Cardiac muscle cell (in vitro differentiated cells and primary cell): ENCODE results near the gene CCDC149. TPM values are rescaled to one million over a fixed set of nuclear protein-coding genes. Genes with fewer than 3 reads are reported as not detected.

Source experiments
- DNase-seq, 2 donors: peaks; one replicate each; pipeline versions ENCODE4 v3.0.0 to v3.0.0-alpha.2; 2010 to 2017; ENCODE audit warnings: low read depth in 1 of 2, low spot score in 1 of 2
- H3K27ac ChIP-seq: fragments of 200-600 bp; sonication (generic); 2 replicates; pipeline ENCODE4 v1.5.1; 2016
- H3K27me3 ChIP-seq: fragments of 200-600 bp; sonication (generic); 2 replicates; pipeline ENCODE4 v1.6.0; 2016; ENCODE audit warnings: control low read depth
- H3K36me3 ChIP-seq: fragments of 200-600 bp; sonication (generic); 2 replicates; pipeline ENCODE4 v1.5.1; 2016; ENCODE audit warnings: control low read depth
- H3K4me1 ChIP-seq: fragments of 200-600 bp; sonication (generic); 2 replicates; pipeline ENCODE4 v1.8.1; 2017; ENCODE audit warnings: low read depth, mild to moderate bottlenecking, mixed run types
- H3K4me3 ChIP-seq: fragments of 200-600 bp; sonication (generic); 2 replicates; pipeline ENCODE4 v1.5.1; 2016; ENCODE audit warnings: mild to moderate bottlenecking
- H3K9me3 ChIP-seq: fragments of 200-600 bp; sonication (generic); 2 replicates; pipeline ENCODE4 v1.5.1; 2017; ENCODE audit warnings: low read depth, mild to moderate bottlenecking, control low read depth
- CTCF ChIP-seq: IDR thresholded peaks from 2 replicates; pipeline ENCODE4 v1.5.1; 2012; ENCODE audit warnings: low read depth, mild to moderate bottlenecking, low read length
- polyA plus RNA-seq: library from polyadenylated mRNA; unstranded; fragments of >200 nt; fragmentation: Nextera tagmentation; extraction: Ambion mirVana; gene quantifications from 2 replicates; pipeline ENCODE4 v1.2.1, GENCODE V29; 2016
- total RNA-seq: library from RNA; depleted of rRNA; stranded (reverse); fragments of >200 nt; gene quantifications from 2 replicates; pipeline ENCODE4 v1.2.3, GENCODE V29; 2016

The CCDC149 gene
- total and polyA plus RNA-seq, 2 experiments from 2014 or later, result 4.2 to 7.0 TPM

GRCh38 chr4:24778464-24779225 is 134.2 kb downstream of the CCDC149 start:
- Histone ChIP-seq H3K27me3 (no peaks in the 10 kb centered on the region), H3K4me3 (no peak overlapping the region), H3K36me3 (no peaks in the 10 kb centered on the region), H3K27ac (no peak overlapping the region), H3K9me3 (no peaks in the 10 kb centered on the region), H3K4me1 (no peaks in the 10 kb centered on the region)
- DNase-seq, result peak in 1 of 2 donors; percentile 99
- TF ChIP-seq CTCF, result no peak

GRCh38 chr4:24777536-24778463 is 135.0 kb downstream of the CCDC149 start:
- no peaks in the 10 kb centered on the region for H3K27me3 ChIP-seq
- H3K36me3 ChIP-seq, result no peaks in the 10 kb centered on the region
- peak in 1 of 2 donors; percentile 59 for DNase-seq
- TF ChIP-seq CTCF, result no peak
- H3K9me3 ChIP-seq, result no peaks in the 10 kb centered on the region
- H3K4me3 ChIP-seq, result no peak overlapping the region
- no peaks in the 10 kb centered on the region for H3K4me1 ChIP-seq
- no peak overlapping the region for H3K27ac ChIP-seq

GRCh38 chr4:24775750-24776149 is 137.1 kb downstream of the CCDC149 start:
- Histone ChIP-seq H3K36me3 (no peaks in the 10 kb centered on the region), H3K4me1 (no peaks in the 10 kb centered on the region), H3K27me3 (no peaks in the 10 kb centered on the region), H3K27ac (no peak overlapping the region), H3K9me3 (no peaks in the 10 kb centered on the region), H3K4me3 (no peak overlapping the region)
- no peak for DNase-seq
- no peak for TF ChIP-seq CTCF

GRCh38 chr4:24775032-24775605 is 137.7 kb downstream of the CCDC149 start:
- Histone ChIP-seq H3K27me3 (no peaks in the 10 kb centered on the region), H3K27ac (no peak overlapping the region), H3K9me3 (no peaks in the 10 kb centered on the region), H3K36me3 (no peaks in the 10 kb centered on the region), H3K4me1 (no peaks in the 10 kb centered on the region), H3K4me3 (no peak overlapping the region)
- no peak for TF ChIP-seq CTCF
- peak in 1 of 2 donors; percentile 48 for DNase-seq

- no peak for DNase-seq
- no peaks in the 10 kb centered on the region for H3K9me3 ChIP-seq
- no peak overlapping the region for H3K4me3 ChIP-seq
- TF ChIP-seq CTCF, result no peak
- H3K4me1 ChIP-seq, result no peaks in the 10 kb centered on the region
- no peaks in the 10 kb centered on the region for H3K36me3 ChIP-seq
- H3K27me3 ChIP-seq, result no peaks in the 10 kb centered on the region
- no peak overlapping the region for H3K27ac ChIP-seq
Observed at GRCh38 chr4:24774452-24774851, 138.4 kb downstream of the CCDC149 start.
